Stimulated activated naive CD8-positive, alpha-beta T cell treated with anti-CD3 and anti-CD28 coated beads, Interleukin-15, amount 100 ng/mL, for 72 hours (primary cell): ENCODE measurements around the gene ZNF385A.

Experiments
- ATAC-seq: fragments of 150-1000 bp; cut with Tn5 transposase; 2 replicates; pipeline ENCODE4 v1.10.0; 2021; ENCODE audit warnings: mild to moderate bottlenecking, moderate library complexity
- DNase-seq, 2 donors: peaks; one replicate each; pipeline ENCODE4 v3.0.0; 2021 to 2022
- H3K27ac Mint-ChIP-seq, 2 donors: one replicate each; pipeline ENCODE4 v1.8.0; 2022; ENCODE audit warnings: mild to moderate bottlenecking in 2 of 2, mixed read lengths in 2 of 2, moderate library complexity in 2 of 2
- H3K27me3 Mint-ChIP-seq: one replicate; pipeline ENCODE4 v1.8.0; 2022; ENCODE audit warnings: mixed read lengths
- H3K4me1 Mint-ChIP-seq: one replicate; pipeline ENCODE4 v1.8.0; 2022; ENCODE audit warnings: mild to moderate bottlenecking, mixed read lengths
- H3K4me3 Mint-ChIP-seq, 2 donors: one replicate each; pipeline ENCODE4 v1.8.0; 2022; ENCODE audit warnings: mild to moderate bottlenecking in 2 of 2, mixed read lengths in 2 of 2, moderate library complexity in 1 of 2
- H3K9me3 Mint-ChIP-seq, 2 donors: one replicate each; pipeline ENCODE4 v1.8.0; 2022; ENCODE audit warnings: mixed read lengths in 2 of 2

ZNF385A gene

DNA sequence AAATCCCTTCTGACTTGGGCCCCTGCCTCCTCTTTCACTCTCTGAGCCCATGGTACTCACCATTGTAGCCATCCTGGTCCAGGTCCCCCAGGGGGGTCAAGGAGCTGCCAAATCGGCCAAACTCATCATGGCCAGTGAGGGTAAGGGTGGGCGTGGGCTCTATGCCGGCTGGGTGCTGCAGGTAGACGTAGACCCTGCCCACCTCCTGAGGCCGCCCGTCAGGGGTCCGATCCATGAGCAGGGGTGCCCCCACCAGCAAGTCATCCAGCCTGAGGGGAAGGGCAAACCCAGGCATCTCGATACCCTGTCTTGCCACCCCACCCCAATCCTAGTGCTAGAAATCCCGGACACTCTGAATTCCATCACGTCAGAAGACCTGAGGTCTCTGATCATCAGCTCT, 20.6 kb upstream of the ZNF385A start:
- Mint-ChIP-seq H3K27ac (no peak overlapping the region), H3K4me1 (peaks cover 17% of the 10 kb centered on the region), H3K4me3 (no peak overlapping the region), H3K27me3 (no peaks in the 10 kb centered on the region), H3K9me3 (no peaks in the 10 kb centered on the region)
- ATAC-seq (no peak), DNase-seq (no peak)

DNA sequence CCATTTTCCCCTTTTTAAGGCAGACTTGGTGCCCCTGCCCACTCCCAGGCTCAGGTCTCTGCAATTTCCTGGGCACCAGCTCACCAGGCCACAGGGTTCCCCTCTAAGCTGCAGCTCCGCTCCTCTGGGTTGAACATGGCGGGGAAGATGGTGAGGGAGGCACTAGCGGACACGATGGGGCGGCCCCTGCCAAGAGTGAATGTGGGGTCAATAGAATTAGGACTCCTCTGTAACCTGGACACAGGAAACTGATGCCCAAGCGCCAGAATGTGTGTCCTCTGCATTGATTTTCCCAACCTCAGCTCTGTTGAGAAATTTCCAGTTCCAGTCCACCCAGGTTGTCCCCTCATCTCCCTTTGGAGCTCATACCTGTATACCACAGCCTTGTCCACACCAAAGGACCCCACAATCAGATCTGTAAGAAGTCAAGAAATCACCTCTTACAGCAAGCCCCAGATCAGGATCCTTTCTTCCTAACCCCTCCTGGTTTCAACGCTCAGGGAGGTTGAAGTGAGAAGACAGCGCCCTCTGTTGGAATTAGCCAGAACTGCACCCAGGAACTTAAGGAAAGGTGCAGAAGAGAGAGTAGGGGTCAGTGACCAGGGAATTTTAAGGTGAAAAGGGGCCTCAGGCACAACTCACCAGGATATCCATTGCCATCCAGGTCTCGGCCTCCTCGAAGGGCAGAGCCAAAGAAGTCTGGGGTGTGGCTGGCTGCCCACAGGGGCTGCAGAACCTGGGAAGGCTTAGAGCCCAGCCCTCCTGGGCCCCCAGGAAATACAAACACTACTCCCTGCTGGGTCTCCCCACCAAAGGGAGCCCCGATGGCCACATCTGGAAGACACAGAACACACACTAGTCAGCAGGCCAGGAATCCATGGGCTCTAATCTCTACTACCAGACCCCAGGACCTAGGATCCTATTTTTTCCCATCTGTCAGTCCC, 19.8 kb upstream of the ZNF385A start:
- Mint-ChIP-seq H3K4me3 (no peak overlapping the region), H3K27me3 (no peaks in the 10 kb centered on the region), H3K27ac (peak overlapping the region in 1 of 2 donors; percentile 51), H3K4me1 (peaks cover 17% of the 10 kb centered on the region), H3K9me3 (no peaks in the 10 kb centered on the region)
- DNase-seq (peak in 1 of 2 donors; percentile 52), ATAC-seq (peak; percentile 33)

DNA sequence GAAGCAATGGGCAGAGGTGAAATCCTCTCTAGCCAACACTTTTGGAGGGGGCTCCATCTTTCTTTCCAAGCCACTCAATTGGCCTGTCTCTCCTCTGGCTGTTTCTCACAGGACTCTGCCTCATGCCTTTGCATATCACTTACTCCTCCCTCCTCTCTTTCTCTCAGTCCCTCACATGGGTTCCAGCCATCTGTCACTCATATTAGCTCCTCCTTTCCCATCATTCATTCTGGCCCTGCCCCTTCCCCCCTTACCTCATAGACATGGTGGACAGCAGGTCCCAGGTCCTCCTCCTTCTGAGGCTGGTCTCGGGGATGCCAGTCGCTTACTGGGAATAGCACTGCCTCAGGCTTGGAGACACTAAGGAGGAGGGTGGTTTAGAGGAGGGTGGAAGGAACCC, 16.6 kb upstream of the ZNF385A start:
- DNase-seq (no peak), ATAC-seq (no peak)
- no peaks in the 10 kb centered on the region for H3K27me3 Mint-ChIP-seq
- H3K4me1 Mint-ChIP-seq = peaks cover 11% of the 10 kb centered on the region
- no peak overlapping the region for H3K27ac Mint-ChIP-seq
- no peaks in the 10 kb centered on the region for H3K9me3 Mint-ChIP-seq
- no peak overlapping the region for H3K4me3 Mint-ChIP-seq

DNA sequence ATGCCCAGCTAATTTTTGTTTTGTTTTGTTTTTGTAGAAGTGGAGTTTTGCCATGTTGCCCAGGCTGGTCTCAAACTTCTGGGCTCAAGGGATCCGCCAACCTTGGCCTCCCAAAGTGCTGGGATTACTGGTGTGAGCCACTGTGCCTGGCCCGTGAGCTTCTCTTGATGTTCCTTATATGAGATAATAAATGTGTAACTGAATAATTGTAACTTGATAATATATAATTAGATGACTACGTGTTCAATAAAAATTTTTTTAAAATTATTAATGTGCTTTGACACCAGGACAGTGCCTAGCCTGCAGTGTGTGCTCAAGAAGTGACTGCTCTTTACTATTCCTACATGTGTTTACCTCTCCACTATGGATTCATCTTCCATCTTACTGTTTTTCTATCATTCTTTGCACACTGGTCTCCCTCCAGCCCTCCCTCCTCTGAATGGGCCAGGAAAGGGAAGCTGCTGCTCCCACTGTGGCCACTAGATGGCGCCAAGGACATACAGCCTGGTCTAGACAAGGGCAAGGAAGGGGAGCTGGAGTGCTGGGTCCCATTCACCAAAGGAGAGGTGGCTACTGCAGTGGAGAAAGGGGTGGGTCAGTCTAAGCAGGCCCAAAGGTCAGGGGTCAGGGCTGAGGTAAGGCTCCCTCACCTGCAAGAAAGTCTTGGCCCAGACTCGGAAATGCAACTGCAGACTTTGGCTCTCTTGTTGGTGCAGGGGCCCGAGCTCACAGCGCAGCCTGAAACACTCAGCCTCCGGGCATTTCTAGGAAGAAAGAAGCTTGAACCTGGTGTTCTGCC, 14.7 kb upstream of the ZNF385A start:
- peak; percentile 88 for ATAC-seq
- Mint-ChIP-seq H3K27me3 (no peaks in the 10 kb centered on the region), H3K9me3 (no peaks in the 10 kb centered on the region), H3K4me1 (peaks cover 8% of the 10 kb centered on the region), H3K27ac (no peak overlapping the region), H3K4me3 (no peak overlapping the region)
- DNase-seq = peak; percentile 81 to 84

DNA sequence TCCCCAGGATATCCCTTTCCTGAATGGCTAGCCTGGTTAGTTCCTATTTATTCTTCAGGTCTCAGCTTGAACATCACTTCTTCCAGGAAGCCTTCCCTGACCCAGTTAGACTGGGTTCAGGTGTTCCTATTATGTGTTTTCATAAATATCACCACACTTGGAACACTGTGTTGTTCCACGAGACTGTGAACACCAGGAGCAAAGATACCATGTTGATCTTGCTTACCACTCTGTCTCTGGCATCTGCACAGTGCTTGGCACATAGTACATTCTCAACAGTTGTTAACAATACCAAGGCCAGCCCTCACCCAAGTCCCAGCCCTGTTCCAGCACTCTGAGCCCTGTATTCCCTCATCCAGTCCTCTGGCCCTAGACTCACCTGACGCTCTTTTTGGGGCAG, 13.7 kb upstream of the ZNF385A start:
- peaks cover 14% of the 10 kb centered on the region for H3K4me1 Mint-ChIP-seq
- DNase-seq = no peak
- ATAC-seq = no peak
- no peaks in the 10 kb centered on the region for H3K9me3 Mint-ChIP-seq
- H3K4me3 Mint-ChIP-seq = no peak overlapping the region
- H3K27me3 Mint-ChIP-seq = no peaks in the 10 kb centered on the region
- H3K27ac Mint-ChIP-seq = no peak overlapping the region

DNA sequence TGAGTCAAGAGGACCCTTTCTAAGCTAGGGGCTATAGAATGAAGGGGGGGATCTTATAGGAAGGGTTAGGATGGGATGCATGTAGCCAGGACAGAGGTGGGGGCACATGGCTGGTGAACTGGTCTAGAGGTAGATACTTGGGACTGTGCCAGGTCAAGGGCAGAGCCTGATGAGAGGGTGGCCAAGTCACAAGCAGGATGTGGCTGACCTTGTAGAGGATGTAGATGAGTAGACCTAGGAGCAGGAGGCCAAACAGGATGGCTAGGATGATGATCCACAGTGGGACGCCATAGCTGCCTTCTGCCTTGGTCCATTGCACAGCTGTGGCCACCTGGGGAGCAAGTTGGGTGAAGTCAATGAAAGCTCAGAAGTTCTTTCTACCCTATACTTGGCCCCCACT, 12.6 kb upstream of the ZNF385A start:
- ATAC-seq = no peak
- H3K4me1 Mint-ChIP-seq = peaks cover 21% of the 10 kb centered on the region
- H3K27ac Mint-ChIP-seq = no peak overlapping the region
- no peak overlapping the region for H3K4me3 Mint-ChIP-seq
- H3K27me3 Mint-ChIP-seq = no peaks in the 10 kb centered on the region
- no peaks in the 10 kb centered on the region for H3K9me3 Mint-ChIP-seq
- no peak for DNase-seq

DNA sequence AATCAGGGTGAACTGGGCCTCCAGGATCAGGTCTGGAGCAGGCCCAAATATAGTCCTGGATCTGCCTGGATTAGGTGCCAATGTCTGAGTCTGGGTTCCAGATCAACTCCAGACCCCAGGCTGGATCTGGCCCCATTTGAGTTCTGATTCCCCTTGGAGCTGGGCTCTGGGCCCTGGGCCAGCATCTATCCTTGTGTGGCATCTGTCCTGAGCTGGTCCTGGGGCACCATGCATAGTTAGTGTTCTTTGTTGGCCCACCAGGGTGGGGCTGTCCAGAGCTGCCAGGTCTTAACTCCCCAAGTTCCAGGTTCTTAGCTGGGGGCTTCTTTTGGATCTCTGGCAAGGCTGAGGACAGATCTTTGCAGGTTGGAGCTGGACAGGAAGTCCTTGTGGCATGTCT, 11.0 kb upstream of the ZNF385A start:
- H3K27ac Mint-ChIP-seq = no peak overlapping the region
- no peak overlapping the region for H3K4me3 Mint-ChIP-seq
- H3K4me1 Mint-ChIP-seq = peaks cover 35% of the 10 kb centered on the region
- no peaks in the 10 kb centered on the region for H3K9me3 Mint-ChIP-seq
- DNase-seq (no peak), ATAC-seq (no peak)
- H3K27me3 Mint-ChIP-seq = no peaks in the 10 kb centered on the region

DNA sequence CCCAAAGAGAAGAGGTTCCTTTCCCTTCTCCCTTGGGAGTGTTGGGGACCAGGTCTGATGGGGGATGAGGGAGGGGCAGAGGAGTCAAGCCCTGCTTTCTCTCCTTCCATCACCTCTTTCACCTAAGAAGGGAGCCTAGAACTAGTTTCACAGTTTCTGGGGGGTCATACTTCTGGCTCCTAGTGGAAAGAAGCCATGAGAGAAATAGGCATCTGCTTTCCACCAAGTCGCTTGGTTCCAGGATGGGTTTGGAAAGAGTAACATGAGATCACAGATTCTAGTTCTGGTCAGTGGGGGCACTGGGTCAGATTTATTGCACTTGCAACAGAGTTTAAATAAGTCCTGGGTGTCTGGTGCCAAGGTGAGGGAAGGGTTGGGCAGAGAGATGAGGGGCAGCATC, 10.5 kb upstream of the ZNF385A start:
- no peak for DNase-seq
- Mint-ChIP-seq H3K27ac (no peak overlapping the region), H3K4me3 (no peak overlapping the region), H3K9me3 (no peaks in the 10 kb centered on the region), H3K27me3 (no peaks in the 10 kb centered on the region), H3K4me1 (peaks cover 35% of the 10 kb centered on the region)
- no peak for ATAC-seq

DNA sequence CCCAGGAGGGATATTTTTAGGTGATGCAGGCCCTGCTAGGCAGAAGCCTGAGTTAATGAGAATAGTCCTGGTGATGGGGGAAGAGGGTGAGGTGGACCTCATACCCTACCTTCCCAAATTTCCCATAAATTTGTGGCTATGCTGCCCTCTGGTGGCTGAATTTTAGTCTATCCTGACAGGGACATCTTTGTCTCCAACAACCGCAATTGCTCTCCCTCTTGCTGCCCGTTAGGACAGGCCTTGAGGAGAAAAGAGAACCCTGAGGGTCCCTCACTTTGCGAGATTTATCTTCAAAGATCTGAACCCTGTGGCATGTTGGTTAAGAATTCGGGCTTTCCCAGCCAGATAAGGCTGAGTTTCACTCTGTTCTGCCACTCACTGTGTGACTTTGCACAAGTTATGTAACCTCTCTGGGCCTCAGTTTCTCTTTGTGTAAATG, 9.8 kb upstream of the ZNF385A start:
- ATAC-seq (no peak), DNase-seq (no peak)
- H3K27me3 Mint-ChIP-seq = no peaks in the 10 kb centered on the region
- H3K4me3 Mint-ChIP-seq = no peak overlapping the region
- H3K4me1 Mint-ChIP-seq = peaks cover 35% of the 10 kb centered on the region
- H3K9me3 Mint-ChIP-seq = no peaks in the 10 kb centered on the region
- no peak overlapping the region for H3K27ac Mint-ChIP-seq

DNA sequence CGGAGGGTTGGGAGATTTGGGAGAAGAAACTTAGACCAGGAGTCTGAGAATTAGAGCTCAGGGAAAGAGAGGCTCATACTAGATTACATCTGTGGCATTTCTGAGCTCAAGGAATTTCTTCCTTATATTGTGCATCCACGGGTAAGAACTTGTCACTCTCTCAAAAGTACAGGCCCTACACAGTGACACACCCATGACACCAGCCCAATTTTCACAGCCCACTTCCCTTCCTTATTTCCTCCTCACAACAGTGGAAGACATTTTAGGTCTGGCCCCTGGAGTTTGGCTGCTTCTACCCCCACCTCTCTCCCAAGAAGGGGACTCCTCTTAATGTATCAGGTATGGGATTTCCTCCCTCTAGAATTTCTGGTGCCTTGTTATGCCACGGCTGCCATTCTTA, 9.2 kb upstream of the ZNF385A start:
- Mint-ChIP-seq H3K4me1 (peaks cover 35% of the 10 kb centered on the region), H3K9me3 (no peaks in the 10 kb centered on the region), H3K27ac (no peak overlapping the region), H3K27me3 (no peaks in the 10 kb centered on the region), H3K4me3 (no peak overlapping the region)
- ATAC-seq (no peak), DNase-seq (no peak)

DNA sequence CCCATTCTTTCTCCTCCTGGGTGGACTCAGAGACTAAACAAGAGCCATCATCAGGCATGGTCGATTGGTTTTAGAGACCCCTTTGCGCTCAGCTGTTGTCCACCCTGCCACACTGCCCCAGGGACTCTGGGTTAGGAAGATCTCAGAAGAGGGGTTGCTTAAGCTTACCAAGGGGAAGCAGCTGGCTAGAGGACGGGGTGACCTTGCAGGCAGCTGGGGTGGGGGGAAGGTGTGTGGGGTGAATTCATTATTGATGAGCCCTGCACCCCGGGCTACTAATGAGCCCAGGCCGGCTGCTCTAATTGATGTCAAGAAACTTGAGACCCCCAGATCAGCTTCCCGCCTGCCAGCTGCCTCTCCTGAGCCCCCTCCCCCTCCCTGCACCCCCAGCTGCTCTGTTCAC, 8.7 kb upstream of the ZNF385A start:
- DNase-seq (no peak), ATAC-seq (no peak)
- Mint-ChIP-seq H3K4me3 (no peak overlapping the region), H3K27ac (no peak overlapping the region), H3K9me3 (no peaks in the 10 kb centered on the region), H3K27me3 (no peaks in the 10 kb centered on the region), H3K4me1 (peaks cover 35% of the 10 kb centered on the region)

DNA sequence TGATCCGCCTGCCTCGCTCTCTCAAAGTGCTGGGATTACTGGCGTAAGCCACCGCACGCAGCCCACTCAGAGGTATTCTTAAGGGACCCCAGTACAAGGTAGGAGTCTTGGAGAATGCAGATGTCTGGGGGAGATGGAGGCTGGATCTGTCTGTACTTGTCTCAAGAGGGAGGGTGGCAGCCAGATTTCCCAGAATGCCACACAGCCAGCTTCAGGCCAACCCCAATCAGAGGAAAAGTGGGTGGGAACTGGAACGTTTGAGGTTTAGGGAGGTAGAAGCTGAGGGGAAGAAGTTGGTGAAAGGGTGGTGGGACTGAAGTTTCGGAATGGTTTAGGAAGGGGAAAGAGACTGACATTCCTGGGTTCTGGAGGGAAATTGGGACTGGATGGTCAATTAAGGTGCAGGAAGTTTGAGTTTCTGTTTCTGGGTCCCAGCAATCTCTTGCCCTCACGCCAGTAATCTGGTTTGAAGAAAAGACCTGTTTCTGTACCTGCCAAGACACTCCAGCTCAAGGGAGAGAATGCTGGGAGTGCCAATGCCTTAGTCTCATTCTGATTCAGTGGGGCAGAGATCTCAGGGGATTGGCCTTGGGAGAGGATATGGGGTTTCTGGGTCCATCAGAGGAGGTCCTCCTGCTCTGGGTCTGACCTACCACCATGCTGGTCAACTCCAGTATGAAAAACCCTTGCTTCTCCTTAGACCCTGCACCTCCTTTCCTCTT, 8.1 kb upstream of the ZNF385A start:
- Mint-ChIP-seq H3K27ac (no peak overlapping the region), H3K27me3 (no peaks in the 10 kb centered on the region), H3K4me3 (no peak overlapping the region), H3K9me3 (no peaks in the 10 kb centered on the region), H3K4me1 (peaks cover 35% of the 10 kb centered on the region)
- ATAC-seq (no peak), DNase-seq (no peak)

DNA sequence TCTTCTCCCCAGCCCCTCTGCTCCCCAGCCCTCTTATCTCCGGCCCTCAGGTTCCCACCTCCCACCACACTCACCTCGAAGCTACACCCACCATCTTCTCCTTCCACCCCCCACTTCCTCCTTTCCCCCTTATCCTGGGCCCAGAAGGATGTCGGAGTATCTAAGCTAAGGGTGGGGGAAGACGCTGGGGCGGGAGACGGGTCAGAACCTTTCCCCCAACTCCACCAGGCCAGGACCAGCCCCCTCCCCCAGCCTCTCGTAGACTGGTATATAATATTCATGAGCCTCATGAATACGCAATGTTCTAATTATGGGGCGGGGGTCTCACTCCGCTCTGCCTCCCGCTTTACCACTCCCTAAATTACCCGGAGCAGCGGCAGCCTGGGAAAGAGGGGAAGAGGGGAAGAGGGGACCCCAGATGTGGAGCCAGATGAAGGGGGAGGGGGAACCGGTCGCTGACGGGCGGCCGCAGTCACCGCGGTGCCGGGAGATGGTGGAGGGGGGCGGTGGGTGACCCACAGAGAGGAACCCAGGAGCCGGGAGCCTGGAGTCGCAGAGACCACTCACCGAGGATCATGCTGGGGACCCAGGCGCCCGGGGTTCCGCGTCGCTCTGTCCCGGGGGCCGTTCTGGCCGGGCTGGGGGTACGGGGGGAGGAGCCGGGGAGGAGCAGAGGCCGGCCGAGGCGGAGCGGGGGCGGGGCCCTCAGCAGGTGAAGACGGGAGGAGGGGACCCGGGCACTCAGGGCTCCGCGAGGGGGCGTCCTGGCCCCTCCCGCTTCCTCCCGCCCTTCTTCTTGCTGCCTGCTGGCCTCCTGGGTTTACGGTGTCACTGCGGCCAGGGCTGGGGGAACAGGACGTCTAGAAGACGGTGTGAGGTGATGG, 6.4 kb upstream of the ZNF385A start:
- H3K4me3 Mint-ChIP-seq = peak overlapping the region; percentile 71 to 79
- H3K27me3 Mint-ChIP-seq = no peaks in the 10 kb centered on the region
- peaks cover 35% of the 10 kb centered on the region for H3K4me1 Mint-ChIP-seq
- DNase-seq (peak; percentile 58 to 71), ATAC-seq (peak; percentile 79)
- H3K9me3 Mint-ChIP-seq = no peaks in the 10 kb centered on the region
- peak overlapping the region in 1 of 2 donors; percentile 45 for H3K27ac Mint-ChIP-seq

DNA sequence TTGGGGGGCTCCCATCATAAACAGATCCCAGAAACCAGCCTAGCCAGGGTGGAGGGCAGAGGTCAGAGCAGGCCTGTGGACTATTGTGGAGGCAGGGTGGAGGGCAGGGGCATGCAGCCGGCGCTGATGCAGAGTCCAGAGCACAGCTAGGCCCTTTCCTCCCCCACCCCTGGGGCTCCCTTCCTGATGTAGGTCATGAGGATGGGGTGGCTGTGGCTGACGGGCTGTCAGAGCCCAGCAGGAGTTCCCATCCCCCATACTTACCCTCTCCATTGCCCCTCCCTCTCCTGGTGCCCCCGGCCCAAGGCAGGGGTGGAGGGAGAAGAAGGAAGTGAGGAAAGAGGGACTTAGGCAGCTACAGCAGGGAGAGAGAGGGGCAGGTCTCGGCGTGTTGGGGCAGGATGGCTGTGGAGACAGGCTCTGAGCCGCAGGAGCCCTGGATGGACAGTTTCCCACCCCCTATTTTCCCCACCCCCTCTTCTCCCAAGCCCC, 5.7 kb upstream of the ZNF385A start:
- H3K27me3 Mint-ChIP-seq = no peaks in the 10 kb centered on the region
- DNase-seq (no peak), ATAC-seq (no peak)
- H3K27ac Mint-ChIP-seq = no peak overlapping the region
- H3K4me3 Mint-ChIP-seq = peak overlapping the region; percentile 6 to 16
- peaks cover 35% of the 10 kb centered on the region for H3K4me1 Mint-ChIP-seq
- H3K9me3 Mint-ChIP-seq = no peaks in the 10 kb centered on the region
